HG02870 (cell line): ENCODE data around the gene ZNF674.

ENCODE experiments used
- ATAC-seq: cut with Tn5 transposase; IDR thresholded peaks from one replicate; pipeline ENCODE4 v1.9.1; 2021; ENCODE audit warnings: mild to moderate bottlenecking, moderate library complexity; ENCODE audit not compliant: unreplicated experiment

ZNF674 gene

DNA sequence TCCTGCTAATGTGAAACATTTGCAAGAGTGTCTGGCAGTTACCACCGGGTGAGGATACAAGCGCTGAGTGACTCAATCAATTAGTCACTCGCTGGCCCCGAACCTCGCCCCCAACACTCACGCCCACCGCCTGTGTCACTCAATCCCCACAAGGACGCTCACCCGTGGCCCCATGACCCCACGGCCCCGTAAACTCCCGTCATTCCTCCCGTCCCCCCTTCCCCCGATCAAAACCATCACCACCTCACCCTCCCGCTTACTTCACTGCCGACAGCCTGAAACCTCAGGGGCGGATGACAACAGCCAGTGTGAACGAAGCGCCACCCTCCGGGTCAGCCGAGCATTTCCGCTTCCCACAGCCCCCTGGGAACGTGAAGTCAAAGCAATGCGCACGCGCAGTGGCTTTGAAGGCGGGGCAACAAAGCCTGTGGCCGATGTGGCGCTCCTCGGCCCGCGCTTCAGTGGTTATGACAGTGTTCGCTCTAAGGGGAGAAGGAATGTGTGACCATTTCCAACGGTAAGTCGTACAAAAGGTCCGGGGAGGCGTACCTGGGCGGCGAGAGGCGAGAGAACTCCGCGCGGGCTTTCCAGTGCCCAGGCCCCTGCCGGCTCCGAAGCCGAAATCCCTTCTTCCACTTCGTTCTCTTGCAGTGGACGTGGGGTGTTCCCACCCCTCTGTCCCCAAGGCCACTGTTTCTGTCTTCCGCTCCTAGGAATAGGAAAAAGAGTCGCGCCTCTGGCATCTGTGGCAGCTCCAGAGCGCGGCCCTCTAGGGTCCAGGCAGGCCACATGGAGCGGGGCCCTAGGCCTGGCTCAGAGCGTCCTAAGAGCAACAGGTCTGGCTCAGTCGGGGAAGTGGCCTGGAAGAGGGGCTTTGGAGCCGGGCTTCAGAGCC is at the start of gene ZNF674:
ZNF674 (minus strand) TSS at position 311 of the 895 bp plus-strand sequence. CDS start 3,334 bp downstream, outside the sequence.
- ATAC-seq, result peak; percentile 82

DNA sequence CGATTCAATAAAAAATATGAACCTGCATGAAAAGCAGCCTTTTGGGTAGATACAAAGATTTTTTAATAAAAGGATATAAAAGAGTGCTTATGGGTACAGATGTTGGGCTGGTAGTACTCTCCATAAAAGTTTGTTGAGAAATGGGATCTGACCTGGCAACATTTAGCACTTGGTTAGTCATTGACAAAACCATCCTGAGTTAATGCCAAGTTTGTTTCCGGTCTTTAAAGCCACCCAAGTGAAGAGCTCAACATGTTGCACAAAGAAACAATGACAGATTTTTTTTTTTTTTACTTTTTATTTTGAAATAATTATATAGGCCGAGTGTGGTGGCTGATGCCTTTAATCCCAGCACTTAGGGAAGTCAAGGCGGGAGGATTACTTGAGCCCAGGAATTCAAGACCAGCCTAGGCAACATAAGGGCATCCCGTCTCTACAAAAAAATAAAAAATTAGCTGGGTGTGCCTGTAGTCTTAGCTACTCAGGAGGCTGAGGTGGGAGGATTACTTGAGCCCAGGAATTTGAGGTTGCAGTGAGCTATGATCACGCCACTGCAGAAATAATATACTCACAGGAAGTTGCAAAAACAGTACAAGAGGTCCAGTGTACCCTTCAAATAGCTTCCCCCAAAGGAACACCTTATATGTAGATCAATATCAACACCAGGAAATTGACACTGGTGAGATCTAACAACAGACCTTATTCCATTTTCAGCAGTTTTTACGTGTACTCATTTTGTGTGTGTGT is 44.9 kb upstream of the ZNF674 start:
- ATAC-seq, result no peak

- ATAC-seq, result no peak
Measured at GRCh38 chrX:46588263-46588662, 43.0 kb upstream of the ZNF674 start.

DNA sequence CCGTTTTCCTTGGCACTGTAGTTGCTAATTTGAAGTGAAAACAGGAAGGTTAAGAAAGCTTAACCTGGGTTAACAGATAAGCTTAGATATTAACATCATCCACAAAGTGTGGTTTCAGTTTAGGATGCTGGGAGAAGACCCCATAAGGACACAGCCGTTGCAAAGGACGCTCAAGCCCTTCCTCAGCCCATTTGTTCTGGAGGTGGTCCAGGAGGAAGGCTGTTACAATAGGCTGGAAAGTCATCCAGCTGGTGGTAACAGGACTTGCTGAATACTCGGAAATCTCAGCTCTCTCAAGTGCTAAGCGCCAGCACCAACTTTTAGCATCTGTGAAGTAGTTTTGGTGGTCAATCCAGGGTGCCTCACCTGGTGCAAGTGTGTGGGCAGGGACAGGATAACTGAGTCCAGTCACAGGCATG is 42.5 kb upstream of the ZNF674 start:
- ATAC-seq, result no peak

GRCh38 chrX:46587158-46587557 is 41.9 kb upstream of the ZNF674 start:
- peak; percentile 77 for ATAC-seq

DNA sequence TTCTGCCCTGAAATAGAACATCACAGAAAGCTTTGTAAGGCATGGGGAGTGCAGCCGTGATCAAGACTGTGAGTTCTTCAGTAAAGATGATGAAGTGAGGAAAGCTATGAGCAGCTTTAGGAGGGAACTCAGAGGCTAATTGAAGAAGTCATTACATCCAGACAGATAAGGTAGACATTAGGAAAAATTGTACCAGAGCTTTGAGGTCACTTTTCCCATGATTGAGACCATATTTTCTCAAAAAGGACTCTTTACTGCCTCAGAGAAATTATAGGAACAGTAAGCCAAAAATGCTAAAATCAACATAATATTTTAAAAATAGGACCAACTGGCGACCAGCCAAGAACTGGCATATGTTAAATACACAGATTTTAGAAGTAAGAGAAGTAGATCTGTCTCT is 39.5 kb upstream of the ZNF674 start:
- ATAC-seq, result no peak

- no peak for ATAC-seq
Measured at GRCh38 chrX:46582966-46583365, 37.7 kb upstream of the ZNF674 start.

DNA sequence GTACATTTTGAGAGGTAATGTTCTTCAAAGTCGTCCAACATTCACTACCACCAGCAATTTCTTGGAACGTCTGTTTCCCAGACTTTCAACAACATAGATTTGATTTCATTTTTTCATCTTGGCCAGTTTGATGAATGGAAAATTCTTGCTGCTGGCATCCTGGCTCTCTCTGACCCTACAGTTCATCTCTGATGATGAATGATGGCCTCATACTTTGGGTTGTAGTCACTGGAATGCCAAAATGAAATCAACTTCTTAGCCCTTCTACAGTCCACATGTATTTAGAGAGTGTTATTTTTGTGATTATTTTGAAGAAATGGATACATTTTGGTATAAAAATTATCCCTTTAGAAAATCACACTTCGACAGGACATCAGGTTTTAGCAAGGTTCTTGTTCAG is 37.1 kb upstream of the ZNF674 start:
- ATAC-seq, result no peak

DNA sequence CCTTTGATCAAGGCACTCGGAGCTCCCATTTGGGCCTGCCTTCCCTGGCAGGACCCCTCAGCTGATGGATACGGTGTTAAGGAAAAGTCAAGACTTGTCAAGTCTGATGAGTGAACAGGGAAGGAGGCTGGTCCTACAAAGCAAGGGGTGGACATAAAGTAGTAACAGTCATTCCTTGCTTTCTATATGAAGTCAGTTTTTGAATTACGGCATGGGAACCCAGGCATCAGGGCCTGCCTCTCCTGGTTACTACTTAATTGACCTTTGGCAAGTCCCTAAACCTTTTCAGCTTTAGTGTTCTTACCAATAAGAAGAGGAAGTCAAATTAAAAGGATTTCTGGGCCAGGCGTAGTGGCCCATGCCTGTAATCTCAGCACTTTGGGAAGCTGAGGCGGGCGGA is 35.4 kb upstream of the ZNF674 start:
- no peak for ATAC-seq

- ATAC-seq, result no peak
Measured at GRCh38 chrX:46579250-46579649, 34.0 kb upstream of the ZNF674 start.

DNA sequence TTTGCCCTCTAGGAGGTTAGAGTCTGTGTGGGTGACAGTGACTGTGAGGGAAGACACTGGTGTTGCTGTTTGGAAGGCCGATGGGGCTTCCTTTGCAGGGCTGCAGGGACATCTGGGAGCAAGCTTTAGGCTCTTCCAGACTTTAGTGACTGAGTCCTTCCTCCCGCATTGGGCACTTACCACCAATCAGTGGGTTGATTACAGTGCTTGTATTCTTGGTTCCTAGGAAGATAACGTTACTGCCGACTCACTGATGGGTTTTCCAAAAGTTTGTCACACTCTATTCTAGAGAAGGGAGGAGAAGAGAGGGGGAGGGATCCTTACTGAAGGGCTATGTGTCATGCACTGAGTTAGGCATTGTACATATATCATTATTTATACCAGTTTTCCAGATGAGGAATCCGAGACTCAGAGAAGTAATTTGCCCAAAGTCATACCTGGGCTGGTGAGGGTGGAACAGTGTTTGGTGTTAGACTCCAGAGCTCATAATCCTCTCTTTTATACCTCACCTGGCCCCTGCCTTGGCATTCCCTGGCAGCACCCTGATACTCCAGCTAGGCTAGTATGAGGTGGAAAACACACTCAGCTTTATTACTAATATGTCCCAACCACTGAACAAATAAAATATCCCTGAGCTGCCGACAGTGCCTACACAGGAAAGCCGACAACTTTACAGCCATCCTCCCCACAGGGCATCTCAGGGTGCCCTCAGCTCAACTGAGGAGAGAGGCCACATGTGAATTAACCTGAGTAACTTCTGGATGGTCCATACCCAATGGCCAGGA is 32.2 kb upstream of the ZNF674 start:
- no peak for ATAC-seq

- no peak for ATAC-seq
Measured at GRCh38 chrX:46576458-46576857, 31.2 kb upstream of the ZNF674 start.

GRCh38 chrX:46575991-46576392 is 30.8 kb upstream of the ZNF674 start:
- no peak for ATAC-seq

DNA sequence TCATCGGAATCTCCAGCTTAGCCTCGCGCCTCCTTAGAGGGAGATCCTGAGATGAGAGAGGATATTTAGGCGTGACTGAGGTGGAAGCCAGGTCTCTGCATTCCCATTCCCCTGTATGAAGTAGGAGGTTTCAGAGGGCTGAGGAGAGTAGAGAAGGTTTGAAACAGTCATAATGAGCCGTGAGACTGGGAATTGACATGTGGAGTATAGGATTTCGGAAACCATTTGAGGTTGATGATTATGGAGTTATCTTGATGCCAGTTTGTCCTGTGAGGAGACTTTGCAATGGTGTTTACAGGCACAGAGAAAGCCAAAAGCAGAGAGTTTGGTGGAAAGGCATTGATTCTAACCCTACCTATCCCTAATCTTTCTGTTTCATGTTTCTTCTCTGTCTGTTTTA is 30.4 kb upstream of the ZNF674 start:
- no peak for ATAC-seq

- no peak for ATAC-seq
Measured at GRCh38 chrX:46574774-46575381, 29.7 kb upstream of the ZNF674 start.

- ATAC-seq, result no peak
Measured at GRCh38 chrX:46573892-46574773, 28.9 kb upstream of the ZNF674 start.

DNA sequence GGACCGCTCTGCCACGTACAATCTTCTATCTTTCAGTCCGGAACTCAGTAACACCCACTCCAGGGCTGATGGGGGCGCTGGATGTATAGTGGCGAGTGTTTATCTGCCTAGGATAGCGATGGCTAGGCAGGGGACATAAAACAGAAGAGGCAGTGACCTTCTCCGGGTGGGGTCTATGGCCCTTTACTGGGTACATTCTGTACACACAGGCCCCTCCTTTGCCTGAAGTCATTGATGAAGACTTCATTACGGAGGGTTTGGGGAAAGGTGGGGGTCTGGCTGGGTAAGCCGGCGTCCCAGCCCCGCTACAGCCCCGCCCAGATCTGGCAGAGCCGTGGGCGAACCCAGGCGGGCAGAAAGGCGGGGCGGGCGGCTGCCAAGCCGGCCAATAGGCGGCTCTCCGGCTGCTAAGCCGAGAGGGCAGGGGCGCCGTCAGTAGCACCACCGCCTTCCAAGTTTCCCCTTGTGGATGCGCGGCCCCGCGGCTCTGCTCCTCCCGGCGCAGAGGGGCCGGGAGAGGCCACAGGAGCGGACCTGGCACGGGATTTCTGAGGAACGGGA is 28.2 kb upstream of the ZNF674 start, which contains the start of gene CHST7:
CHST7 (plus strand) TSS at position 435 of the 561 bp plus-strand sequence. CDS start 167 bp downstream, outside the sequence.
- ATAC-seq, result peak; percentile 27

DNA sequence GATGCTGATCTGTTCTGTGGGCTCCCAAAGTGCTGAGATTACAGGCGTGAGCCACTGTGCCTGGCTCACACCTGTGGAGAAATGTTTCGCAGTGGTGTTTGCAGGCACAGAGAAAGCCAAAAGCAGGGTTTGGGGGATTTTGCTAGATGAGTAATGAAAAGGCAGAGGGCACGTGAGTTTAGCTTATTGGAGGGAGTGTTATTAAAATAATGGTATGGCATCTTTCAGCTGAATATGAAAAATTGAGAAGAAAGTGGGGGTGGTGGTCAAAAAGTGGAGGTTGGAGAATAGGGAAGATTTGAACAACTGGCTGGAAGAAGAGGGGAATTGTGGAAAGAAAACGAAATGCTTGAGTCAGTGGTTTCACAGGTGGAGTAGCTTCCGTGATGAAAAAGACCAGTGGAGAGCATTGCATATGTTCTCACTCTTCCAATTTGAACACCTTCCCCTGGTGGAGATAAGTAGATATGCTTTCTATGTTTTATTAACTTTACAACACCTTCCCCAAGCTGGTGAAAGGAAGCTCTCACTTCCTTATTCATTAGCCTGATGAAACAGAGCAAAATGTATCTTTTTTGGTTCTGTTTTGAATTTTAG is 27.2 kb upstream of the ZNF674 start:
- ATAC-seq, result peak; percentile 30
